Fibroblast of villous mesenchyme (primary cell): ENCODE results near the gene PDXDC1. TPM values are rescaled to one million over a fixed set of nuclear protein-coding genes. Genes with fewer than 3 reads are reported as not detected.
"Not testable (repeated sequence)": the region's sequence is repeated elsewhere in the genome, so short reads cannot be mapped to it uniquely, and the experiment has no call there.

Source experiments
- DNase-seq: peaks from one replicate; pipeline ENCODE4 v3.0.0-alpha.2; 2010; ENCODE audit warnings: low read depth
- H3K4me3 ChIP-seq: 2 replicates; pipeline ENCODE4 v1.5.1; 2011; ENCODE audit warnings: low read depth, mild to moderate bottlenecking, low read length
- CTCF ChIP-seq: IDR thresholded peaks from 2 replicates; pipeline ENCODE4 v1.5.1; 2012; ENCODE audit warnings: low read depth, mild to moderate bottlenecking, low read length; ENCODE audit not compliant: insufficient read depth
- total RNA-seq: library from RNA; depleted of rRNA; stranded (reverse); fragments of >200 nt; gene quantifications from 2 replicates; pipeline ENCODE4 v1.2.3, GENCODE V29; 2012

Gene PDXDC1
- total RNA-seq: 74.4 and 112 TPM in 2 replicates

- DNase-seq: peak; percentile 92
- H3K4me3 ChIP-seq: peak within 1 kb of the TSS; percentile 88
- peak; percentile 4 for TF ChIP-seq CTCF
Measured at GRCh38 chr16:14974656-14975417, at the start of gene PDXDC1. Gene PDXDC1 (plus strand): TSS chr16:14975026. CDS start chr16:14975200, 174 bp downstream.

- not testable (repeated sequence) for H3K4me3 ChIP-seq
- peak; percentile 3 for DNase-seq
Measured at GRCh38 chr16:14928064-14928714, 46.6 kb upstream of the PDXDC1 start.

- H3K4me3 ChIP-seq, DNase-seq: not testable (repeated sequence)
Measured at GRCh38 chr16:14929176-14929575, 45.6 kb upstream of the PDXDC1 start.

- not testable (repeated sequence) for DNase-seq, H3K4me3 ChIP-seq
Measured at GRCh38 chr16:14930246-14930645, 44.6 kb upstream of the PDXDC1 start.

- DNase-seq: not testable (repeated sequence)
Measured at GRCh38 chr16:14930971-14931370, 43.9 kb upstream of the PDXDC1 start.

GRCh38 chr16:14932581-14933375 is 42.0 kb upstream of the PDXDC1 start:
- DNase-seq, H3K4me3 ChIP-seq: not testable (repeated sequence)

More at GRCh38 chr16:14930971-14931370, 43.9 kb upstream of the PDXDC1 start:
- not testable (repeated sequence) for H3K4me3 ChIP-seq

GRCh38 chr16:14937143-14937542 is 37.7 kb upstream of the PDXDC1 start, which contains the start of gene NPIPA1:
Gene NPIPA1 (plus strand): TSS chr16:14937443. CDS start chr16:14937443, 0 bp downstream.
- not testable (repeated sequence) for H3K4me3 ChIP-seq, DNase-seq

GRCh38 chr16:14937994-14938393 is 36.8 kb upstream of the PDXDC1 start:
- not testable (repeated sequence) for H3K4me3 ChIP-seq, DNase-seq

- not testable (repeated sequence) for DNase-seq, H3K4me3 ChIP-seq
Measured at GRCh38 chr16:14942686-14943085, 32.1 kb upstream of the PDXDC1 start.

GRCh38 chr16:14955546-14956231 is 19.1 kb upstream of the PDXDC1 start:
- DNase-seq: no peak
- no peak overlapping the region for H3K4me3 ChIP-seq
- TF ChIP-seq CTCF: no peak
